NCI-H2196 treated with DMSO at 0.1 percent for 48 hours (cell line): ENCODE results near the gene SEC31B.

Source experiments
- DNase-seq: peaks from one replicate; lab custom pipeline; 2025; ENCODE audit not compliant: unreplicated experiment; lab: John Stamatoyannopoulos, UW

The SEC31B gene

DNA sequence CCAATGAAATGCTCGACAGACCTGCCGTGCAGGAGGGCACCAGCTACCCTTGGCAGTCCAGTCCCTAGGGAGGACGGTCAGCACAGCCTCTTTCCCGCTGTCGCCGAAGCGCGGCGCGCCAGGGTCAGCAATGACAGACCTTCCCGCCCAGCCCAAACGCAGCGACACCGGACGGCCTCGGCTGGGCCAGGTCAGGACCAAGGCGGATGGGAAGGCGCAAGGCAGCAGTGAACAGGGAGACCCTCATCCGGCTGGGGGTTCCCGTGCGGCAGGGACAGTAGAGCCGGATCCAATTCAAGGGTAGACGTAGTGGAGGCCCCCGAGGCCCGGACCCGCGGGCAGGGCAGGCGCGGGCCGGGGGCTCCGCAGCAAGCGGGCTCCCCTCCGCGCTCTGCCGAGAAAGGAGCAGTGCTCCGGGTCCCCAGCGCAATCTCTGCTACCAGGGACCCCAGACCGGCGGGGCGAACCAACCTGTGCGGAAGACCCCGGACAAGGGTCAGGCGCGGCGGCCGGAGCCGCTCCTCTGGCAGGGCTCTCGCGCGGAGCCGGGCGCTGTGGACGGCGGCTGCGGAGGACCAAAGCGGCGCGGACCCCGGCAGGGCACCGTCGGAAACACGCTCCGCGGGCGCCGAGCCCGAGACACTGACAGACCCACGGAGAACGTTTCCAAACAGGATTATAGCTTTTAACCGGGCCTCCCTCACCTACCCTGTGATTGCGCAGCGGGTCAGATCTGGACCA lies at the start of gene SEC31B:
TSS of gene SEC31B (minus strand) at position 551 of the 741 bp plus-strand sequence. CDS start 2,909 bp downstream, outside the sequence.
- no peak for DNase-seq

- no peak for DNase-seq
Measured at GRCh38 chr10:100568912-100569311, 49.3 kb upstream of the SEC31B start.

- no peak for DNase-seq
Measured at GRCh38 chr10:100567826-100568225, 48.2 kb upstream of the SEC31B start.

GRCh38 chr10:100567249-100567648 lies 47.6 kb upstream of the SEC31B start:
- DNase-seq, result no peak

DNA sequence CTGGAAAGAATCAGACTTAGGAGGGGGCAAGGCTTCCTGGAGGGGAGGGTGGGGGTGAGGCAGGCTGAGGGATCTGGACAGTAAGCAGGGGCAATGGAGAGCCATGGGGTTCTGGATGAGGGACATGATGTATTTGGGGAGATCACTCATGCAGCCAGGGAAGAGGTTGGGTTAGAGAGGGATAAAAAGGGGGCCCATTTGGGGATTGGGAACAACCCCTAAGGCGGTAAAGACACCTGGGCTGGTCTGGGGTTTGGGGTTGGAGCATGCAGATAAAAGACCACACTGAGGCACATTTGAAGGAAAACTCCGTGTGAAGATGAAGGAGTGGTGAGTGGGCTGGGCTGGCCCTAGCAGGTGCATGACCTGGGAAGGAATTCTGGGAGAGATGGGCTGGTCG lies 46.9 kb upstream of the SEC31B start:
- DNase-seq, result no peak

- no peak for DNase-seq
Measured at GRCh38 chr10:100565206-100565985, 45.7 kb upstream of the SEC31B start.

DNA sequence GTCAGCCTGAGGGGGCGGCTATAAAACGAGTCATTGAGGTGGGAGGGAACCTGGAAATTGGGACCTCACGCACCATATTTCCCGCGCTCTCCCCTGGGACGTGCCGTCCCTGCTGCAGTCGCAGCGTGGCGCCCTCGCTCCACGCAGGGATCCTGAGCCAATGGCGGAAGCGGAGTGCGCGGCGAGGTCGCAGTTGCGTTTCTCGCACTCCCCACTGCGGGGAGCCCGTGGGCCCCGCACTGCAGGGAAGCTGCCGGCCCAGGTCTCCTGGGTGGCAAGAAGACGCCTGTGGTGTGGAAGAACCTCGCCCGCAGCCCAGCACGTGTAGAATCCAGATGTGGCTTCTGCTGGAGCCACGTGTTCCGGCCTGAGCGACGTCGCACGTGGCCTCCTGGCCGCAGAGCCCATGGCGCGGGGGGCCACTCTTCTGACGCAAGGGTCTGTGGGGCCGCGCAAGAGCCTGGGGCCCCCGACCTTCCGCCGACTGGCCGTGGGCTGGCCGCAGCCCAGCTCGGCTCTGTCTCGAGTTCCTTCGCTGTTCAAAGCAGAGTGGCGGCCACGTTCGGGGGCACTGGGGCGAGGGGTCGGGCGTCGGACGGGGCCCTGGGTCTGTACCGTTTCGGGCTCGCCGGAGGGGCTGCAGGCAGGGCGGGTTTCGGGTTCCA lies 42.5 kb upstream of the SEC31B start:
- DNase-seq, result no peak

- no peak for DNase-seq
Measured at GRCh38 chr10:100561005-100561404, 41.3 kb upstream of the SEC31B start.

GRCh38 chr10:100560248-100560647 lies 40.6 kb upstream of the SEC31B start:
- DNase-seq, result no peak

DNA sequence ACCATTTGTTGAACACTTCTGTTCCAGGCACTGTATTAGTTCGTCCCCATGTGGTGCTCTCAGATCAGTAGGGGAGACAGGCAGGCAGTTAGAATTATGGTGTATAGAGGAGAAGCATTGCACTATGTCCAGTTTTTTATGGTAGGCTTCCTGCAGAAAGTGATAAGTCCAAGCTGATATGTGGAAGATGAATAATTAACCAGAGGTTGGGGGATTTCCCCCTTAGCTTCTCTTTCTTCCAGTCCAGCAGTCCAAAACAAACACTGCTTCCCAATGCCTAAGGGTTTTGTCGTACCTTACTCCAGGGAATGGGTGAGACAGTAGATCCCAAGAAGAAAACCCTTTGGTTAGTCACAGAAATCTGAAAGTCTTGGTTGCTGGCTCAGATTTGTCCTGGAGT lies 35.2 kb upstream of the SEC31B start:
- DNase-seq, result no peak

GRCh38 chr10:100553929-100554328 lies 34.3 kb upstream of the SEC31B start:
- no peak for DNase-seq

- DNase-seq, result no peak
Measured at GRCh38 chr10:100551738-100552137, 32.1 kb upstream of the SEC31B start.

- DNase-seq, result no peak
Measured at GRCh38 chr10:100551196-100551595, 31.5 kb upstream of the SEC31B start.

- no peak for DNase-seq
Measured at GRCh38 chr10:100544950-100545349, 25.3 kb upstream of the SEC31B start.

- no peak for DNase-seq
Measured at GRCh38 chr10:100537475-100537874, 17.8 kb upstream of the SEC31B start.

DNA sequence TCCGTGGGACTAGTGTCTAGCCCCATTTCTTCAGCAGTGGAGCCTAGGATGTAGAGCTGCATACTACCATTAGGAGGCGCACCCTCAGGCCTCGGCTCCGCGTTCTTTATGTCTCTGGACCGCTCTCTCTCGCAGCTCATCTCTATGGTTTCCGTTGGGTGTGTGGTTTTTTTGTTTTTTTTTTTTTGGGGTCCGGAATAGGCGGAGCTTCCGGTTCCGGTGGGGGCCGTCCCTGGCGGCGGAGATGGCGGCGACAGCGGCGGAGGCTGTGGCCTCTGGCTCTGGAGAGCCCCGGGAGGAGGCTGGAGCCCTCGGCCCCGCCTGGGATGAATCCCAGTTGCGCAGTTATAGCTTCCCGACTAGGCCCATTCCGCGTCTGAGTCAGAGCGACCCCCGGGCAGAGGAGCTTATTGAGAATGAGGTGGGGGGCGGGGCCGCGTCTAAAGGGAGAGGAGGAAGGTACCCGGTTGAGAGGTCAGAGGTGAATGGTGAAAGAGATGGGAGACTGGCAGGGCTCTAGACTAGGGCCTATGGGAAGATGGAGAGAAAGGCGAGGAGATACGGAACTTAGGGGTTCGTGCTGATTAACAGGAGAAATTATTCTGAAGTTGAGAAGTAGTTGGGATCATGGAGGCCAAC lies 16.2 kb upstream of the SEC31B start, which contains the start of gene HIF1AN:
TSS of gene HIF1AN (plus strand) at position 229 of the 639 bp plus-strand sequence. CDS start at position 245, 16 bp downstream.
- DNase-seq, result peak; percentile 71

GRCh38 chr10:100535338-100535714 lies 15.7 kb upstream of the SEC31B start:
- DNase-seq, result no peak

DNA sequence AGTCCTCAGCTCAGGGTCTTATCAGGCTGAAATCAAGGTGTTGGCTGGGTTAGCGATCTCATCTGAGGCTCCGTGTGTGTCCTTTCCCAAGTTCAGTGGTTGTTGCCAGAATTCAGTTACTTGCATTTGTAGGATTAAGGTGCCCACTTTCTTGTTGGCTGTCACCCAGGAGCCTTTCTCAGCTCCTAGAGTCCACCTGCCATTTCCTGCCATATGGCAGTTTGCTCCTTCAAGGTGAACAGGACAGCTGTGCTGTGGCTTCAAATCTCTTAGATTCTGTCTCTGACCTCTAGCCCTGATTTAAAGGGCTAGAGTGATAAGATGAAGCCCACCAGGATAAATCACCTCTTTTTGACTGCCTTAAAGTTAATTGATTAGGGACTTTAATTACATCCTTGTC lies 15.1 kb upstream of the SEC31B start:
- DNase-seq, result no peak

GRCh38 chr10:100531761-100532160 lies 12.1 kb upstream of the SEC31B start:
- DNase-seq, result no peak

DNA sequence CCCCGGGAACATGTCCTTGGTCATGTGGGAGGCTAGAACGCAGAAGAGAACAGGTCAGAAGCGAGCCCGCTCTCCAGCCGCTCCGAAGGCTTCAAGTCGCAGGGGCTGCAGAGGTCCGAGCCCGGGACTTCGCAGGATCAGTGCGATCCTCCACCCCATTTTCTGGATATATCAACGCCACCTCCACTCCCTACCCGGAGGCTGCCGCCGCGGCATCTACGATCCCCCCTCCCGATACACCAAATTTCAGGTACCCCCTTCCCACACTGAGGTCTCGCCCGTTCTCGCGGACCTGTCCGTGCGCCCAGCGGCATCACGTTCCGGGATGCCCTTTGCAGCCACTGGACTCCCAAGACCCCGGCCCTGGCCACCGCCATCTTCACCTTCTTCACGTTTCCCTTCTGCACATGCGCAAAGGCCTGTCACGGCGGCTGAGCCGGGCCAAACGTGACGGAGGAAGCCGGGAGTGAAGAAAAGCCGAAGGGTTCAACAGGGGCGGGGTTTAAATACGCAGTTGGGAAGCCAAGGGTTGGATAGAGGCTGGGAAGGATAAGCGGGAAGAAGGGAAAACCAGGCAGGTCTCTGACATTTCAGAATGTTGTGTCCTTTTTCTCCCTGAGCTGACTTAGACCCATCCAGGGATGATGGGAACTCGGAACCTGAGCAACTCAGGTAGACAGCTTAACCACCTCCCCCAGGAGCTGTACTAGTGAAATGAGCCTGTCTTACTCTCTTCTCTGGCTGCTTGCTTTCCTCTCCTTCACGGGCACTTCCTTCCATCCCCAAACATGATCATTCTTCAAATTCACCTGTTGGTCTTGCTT lies 10.0 kb upstream of the SEC31B start, which contains the start of gene NDUFB8:
TSS of gene NDUFB8 (minus strand) at position 397 of the 824 bp plus-strand sequence. CDS start at position 377, 20 bp downstream.
- DNase-seq, result peak; percentile 35
